CD4-positive, alpha-beta T cell treated with Interleukin-21 for 1 hour (primary cell): ENCODE results near the gene CD47.

Source experiments
- DNase-seq: peaks from one replicate; pipeline ENCODE4 v3.0.0-alpha.2; 2020

Gene CD47

DNA sequence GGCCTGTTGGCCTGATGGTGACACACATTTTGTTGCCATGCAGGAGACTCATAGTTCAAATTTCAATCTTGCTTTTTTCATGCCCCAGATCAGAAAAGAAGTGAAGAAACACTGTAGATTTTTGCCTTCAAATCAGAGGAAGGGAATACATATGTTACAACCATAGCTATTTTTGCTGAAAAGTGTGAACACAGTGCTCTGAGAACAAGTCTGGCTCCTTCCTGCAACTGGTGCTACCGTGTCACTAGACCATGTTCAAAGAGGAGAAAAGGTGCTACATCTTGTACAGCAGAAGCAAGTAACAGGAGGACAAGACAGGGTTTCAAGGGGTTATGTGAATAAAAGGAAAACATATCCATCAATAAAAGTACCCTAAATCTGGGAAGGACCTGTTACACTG, 44.6 kb downstream of the CD47 start:
- no peak for DNase-seq

DNA sequence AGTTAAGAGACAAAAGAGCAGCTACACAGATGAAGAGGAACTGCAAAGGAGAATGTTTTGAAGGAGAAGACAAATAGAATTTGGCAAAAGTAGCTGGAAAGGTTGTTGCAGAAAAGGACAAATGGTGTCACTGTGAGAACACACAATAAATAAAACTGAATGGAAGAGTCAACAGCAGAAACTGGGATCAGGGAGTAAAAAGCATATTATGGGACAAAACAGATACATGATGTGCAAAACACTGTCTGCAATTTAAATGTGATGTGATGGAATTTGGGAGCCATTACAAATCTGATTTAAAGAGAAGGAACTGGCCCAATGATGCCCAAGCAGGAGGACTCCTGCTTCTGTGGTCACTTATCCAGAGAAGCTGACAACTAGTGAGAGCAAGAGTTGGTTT, 46.1 kb downstream of the CD47 start:
- DNase-seq: no peak

DNA sequence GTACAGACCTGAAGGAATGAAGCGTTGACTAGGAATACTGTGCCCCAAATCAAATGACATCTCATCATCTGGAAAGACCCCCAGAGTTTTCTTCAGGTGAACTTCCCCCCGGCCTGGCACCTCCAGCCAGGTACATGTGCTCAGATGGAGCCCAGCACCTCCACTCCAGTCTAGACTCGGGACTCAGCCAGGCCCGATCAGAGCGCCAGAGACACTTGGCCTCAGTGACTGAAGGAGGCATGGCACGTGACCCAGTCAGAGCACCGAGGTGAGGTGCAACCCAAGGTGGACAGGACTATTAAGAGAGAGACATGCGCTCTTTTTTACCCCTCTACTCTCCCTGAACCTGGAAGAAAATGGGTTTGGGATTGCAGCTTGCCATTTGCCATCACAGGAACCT, 48.5 kb downstream of the CD47 start:
- no peak for DNase-seq

DNA sequence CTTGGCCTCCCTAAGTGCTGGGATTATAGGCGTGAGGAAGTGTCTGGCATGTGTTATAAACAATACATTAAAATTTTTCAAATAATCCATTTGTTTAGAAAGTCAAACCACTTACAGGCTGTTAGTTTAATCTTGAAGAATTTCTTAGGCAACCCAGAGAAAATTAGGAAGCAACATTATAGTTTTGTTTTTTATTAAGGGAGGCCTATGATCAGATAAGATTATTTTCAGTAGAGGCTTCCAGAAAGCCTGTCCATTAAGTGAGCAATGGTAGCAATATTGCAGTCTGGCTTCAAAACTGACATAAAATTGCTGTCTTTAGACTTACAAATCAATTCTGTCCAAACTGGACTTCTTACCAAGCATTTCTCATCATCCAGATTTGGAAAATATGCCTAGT, 49.6 kb downstream of the CD47 start:
- DNase-seq: no peak

DNA sequence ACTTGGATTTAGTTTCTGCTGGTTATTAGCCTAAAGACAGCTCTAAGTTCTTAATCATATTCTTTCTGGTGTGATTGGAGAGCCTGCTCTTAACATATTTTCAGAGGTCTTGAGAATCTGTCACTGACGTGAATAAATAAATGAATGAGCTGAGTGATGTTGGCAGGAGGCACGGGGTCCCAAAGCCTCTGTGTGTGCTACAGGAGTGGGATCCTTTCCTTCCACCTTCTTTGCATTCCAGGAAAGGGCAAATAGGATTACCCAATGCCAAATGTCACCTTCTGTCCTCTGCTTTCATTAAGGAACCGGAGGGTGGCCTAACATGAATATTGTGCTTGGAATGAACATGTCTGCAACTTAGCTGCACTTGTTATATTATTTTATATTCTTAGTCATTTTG, 53.1 kb downstream of the CD47 start:
- DNase-seq: no peak

DNA sequence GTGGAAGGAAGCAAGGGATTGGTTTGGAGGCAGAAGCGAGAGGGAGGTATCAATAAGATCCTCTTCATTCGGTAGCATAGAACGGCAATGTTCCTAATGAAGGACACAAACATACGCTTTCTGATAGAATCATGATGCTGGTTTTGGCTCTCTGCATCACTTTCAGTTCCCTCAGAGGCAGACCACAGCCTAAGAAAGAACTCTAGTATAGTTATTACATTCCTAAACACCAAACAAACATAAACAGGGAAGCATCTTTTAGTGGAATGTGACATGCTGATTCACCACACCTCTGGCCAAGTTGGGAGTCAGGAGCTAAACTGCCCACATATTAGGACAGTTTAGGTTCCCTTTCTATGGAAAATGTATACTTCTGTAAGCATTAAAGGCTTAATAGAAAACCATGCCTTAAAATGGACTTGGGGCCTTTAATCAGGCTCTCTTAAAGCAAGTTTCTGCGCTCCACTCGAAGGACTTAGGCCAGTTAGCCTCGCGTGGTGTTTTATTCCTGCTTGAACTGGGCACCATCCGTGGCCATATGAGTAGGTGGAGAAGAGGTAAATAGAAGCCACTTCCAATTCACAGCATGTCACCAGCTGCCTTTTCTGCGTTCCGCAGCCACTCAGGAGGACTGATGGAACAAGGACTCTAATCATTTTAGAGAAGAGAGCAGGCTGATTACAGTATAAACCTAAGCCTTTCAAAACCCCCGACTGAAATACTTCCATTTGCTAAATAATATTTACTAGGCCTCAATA, 53.7 kb downstream of the CD47 start:
- DNase-seq: no peak

DNA sequence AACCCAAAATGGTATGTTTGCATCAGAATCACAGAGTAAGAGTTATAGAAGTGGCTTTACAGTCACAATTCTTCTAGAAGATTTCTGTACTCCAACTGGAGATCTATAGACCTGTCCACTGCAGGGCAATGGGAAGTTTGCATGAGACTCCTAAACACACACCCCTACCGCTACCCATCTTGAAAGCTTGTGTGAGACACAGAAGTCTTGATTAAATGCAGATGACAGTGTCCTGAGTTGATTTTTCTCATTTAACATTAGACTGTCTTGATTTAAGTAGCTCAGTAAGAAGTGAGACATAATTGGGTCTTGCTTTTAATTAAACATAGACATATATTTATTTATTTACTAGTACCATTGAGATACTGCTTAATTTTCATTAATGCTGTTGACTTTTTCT, 54.4 kb downstream of the CD47 start:
- DNase-seq: no peak

DNA sequence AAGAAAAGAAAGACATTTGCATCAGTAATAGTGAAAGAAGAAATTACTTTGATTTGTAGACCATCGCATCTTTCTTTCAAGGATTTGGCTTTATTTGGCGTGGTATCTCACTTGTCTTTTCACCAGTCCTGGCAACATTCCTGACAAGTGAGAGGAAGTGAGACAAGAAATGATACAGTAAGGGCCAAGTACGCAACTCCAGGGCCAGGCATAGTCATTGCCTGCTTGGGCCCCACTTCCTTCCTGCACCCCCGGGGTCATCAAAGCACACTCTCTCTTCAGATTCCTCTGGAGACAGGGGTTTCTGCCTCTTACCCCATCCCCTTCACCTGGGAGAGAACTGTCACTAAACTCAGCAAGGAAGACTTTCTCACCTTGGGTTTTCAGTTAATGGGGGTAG, 55.1 kb downstream of the CD47 start:
- no peak for DNase-seq

DNA sequence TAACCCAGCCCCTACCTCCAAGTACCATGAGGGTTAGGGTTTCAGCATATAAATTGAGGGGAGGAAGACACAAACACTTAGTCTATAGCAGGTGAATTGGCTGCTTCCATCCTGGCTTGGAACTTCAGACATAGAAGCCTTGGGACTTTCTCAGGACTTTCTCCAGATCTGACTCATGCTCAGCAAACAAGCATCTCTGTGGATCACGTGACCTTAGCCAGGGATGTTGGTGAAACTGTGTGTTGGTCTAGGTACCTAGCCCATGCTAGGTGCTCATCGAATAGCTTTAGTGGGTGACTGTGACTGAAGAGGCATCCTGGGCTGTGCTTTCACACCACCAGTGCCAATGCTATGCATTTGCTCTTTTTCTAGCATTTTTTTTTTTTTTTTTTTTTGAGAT, 58.9 kb downstream of the CD47 start:
- no peak for DNase-seq

DNA sequence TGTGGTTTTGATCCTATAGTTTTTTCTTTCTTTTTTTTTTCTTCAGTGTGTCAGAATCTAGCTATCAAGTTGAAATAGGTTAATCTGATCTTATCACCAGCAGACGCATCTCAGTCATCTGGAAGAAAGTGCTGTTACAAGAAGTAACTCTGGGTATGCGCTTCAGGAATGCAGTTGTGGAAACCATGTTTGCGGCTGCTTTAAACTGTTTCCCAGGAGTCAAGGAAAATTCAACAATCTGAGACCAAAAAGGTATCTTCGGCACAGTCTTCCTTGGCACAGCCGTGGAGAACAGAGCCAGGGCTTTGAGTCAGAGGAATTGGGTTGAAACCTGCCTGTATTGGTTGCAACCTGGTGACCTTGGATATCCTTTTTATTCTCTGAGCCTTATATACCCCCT, 59.9 kb downstream of the CD47 start:
- DNase-seq: no peak

DNA sequence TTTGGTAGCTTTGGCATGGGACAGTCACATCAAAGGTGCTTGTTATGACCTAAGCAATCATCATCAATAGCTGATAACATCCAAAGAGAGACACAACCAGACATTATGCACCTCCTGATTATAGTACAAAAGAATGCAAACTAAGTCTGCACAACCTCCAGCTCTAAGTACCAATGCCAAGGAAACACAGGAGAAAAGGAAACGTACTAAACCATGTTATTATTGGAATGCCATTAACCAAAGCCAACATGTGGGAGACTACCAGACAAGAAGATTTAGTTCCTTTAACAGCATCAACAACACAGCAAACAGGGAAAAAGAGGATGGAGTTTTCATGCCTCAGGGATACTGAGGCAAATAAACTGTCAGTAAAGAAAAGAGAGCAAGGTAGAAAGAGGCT, 61.4 kb downstream of the CD47 start:
- no peak for DNase-seq

DNA sequence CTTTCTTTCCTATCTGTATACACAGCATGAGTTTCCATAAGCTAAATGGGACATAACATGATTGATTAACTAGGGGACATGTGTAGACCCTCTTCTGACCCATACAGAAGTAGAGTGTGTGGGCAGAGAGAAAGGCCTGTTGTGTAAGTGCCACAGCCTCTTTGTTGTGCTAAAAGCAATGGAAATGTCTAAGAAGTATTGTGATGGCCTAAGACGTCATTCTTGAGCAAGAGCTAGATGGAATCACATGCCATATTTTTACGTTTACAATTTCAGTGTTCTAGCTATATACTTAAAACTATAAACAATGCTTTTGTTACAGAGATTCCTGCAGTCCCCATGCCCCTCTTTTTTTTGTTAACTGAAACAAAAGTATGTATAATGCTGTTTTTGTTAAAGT, 61.9 kb downstream of the CD47 start:
- DNase-seq: no peak

DNA sequence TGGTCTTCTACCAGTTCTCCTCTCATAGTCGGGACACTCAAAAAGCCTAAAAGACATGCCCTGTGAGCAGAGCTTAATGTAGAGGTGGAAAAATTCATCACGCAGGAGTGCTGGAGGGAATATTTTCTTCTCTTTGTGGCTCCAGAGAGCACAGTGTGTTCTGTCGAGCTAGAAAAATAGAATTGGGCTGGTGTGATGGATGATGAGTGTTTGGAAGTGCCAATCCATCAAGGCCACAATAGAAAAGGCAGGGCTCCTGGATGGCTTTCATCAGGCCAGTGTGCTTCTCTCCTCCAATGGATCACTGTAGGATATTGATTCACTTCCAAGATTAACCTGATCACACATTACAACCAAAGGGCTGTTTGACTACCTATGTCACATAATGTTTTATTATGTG, 65.7 kb downstream of the CD47 start:
- no peak for DNase-seq

DNA sequence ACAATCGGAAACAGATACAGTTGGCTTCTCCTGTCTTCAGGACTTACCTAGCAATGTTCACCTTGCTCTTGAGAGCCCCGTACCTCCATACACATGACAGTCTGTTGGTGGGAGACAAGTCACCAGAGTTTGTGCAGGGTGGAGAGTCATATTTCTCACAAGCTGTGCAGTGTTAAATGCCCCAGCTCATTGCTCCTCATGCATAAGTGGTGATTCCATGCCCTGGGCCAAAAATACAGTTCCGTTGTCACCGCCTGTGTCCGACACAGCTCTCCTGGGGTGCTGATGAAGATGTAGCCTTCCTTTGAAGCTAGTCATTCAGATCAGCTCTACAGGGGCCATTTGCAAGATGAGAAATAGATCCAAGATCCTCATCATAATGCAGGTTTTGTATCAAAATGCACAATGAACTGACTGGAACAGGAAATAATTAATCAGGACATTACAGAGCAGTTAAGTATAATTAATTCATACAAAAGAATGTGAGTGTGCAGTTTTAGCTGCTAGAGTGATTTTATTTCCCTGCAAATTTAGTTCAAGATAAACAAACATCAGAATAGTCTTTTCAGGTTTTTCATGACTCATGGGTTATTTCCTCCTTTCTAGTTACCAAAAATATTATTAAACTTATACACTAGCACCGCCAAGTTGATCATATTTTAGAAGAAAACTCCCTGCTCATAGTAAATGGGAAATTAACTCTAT, 66.5 kb downstream of the CD47 start:
- no peak for DNase-seq

DNA sequence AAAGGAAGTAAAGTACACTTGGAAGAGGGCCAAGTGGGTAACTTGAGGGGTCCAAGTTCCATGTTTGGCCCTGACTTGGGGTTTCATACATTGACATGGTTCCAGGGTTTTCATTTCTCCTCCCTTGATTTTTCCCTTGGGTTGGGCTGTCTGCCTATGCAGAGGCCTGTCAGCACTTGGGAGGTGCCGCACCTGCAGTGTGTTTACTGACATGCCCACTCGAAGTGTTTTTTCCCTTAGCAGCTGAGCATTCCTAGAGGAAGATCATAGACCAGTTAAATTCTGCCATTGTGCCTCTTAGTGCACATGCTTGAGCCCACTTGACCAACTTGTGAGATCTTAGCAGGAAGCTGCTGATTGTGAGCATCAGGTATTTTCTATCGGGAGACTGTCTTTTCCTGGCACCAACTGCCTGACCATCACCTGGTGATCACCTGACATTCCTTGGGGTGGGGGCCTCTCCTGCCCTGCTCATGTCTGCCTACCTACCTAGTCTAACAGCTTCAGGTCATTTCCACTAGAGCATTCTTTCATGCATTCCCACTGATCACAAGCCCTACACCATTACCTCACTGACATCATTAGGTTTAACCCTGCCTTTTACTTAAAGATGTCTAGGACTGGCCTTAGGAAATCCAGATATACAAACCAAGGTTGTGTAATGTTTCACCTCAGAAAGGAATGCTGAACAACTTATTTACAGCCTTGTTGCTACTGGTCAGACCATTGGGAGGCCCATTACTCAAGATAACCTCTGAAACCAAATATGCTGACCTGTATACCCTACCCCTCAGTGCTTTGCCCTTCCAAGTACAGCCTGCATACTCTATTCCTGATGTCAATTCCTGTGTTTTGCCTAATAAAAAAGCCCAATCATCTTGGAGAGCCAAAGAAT, 68.3 kb downstream of the CD47 start:
- no peak for DNase-seq

DNA sequence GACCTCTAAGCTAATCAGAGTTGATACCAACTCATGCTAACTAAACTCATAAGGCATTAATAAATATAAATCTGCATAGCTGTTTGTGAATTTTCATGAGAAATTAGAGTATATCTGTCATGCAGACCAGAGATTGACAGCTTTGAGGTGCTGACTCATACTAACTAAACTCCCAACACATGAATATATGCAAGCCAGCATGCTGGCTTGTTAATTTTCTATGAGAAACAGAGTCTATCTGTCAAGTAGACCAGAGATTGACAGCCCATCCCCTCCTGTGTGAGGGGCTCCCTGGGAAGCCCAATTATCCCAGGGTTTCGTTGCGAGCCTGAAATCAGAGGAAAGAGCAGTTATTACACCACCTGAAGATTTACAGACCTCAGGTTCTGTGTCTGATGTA, 69.3 kb downstream of the CD47 start:
- DNase-seq: no peak

DNA sequence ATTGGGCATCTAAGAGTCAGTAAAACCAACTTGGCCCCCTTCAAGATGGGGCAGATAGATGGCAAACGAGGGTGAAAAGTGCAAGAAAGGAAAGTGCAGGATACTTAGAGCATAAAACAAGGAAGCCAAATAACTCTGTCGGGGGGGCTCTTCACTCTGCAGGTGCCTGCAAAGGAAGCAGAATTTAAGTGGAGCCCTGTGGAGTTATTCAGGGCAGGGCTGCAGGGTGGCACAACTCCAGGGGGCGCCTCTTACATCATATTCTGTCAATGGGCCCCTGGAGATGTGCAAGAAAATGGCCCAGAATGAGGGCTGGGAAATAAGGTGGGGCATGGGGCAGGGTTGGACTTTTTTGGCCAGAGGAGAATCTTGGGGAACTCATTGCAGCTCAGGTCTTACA, 69.7 kb downstream of the CD47 start:
- DNase-seq: no peak

DNA sequence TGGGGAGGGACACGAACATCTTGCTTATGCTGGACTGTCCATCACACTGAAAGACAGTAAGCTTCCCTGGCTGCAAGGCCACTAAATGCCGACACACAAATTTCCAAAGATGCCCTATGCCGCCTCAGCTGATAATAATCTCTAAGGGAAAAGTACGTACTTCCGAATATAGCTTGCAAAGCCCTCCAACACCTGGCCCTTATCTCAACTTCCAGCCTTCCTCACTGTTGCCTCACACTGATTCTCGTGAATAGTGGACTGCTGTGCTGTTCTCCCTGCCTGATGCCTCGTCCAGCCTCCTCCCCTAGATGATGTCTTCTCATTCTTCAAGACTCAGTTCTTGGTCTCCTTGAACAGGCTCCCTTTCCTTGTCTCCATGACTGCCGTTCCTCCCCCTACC, 72.3 kb downstream of the CD47 start:
- no peak for DNase-seq

DNA sequence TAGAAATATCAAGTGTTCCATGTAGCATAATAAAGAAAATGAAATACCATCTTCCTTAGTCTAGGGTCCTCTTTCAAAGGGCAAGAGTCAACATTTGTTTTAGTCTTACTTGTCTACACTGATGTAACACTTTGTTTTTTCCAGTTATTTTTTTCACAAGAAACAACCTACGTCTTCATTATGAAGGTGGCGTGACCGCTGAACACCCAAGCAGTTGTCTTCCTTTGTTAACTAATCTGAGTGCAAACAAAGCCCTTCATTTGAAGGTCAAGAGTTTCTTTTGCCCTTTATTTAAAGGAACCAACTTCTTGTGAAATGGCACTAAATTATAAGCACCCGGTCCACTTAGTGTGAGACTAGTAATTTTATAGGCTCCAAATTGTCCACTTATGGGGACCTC, 73.2 kb downstream of the CD47 start:
- no peak for DNase-seq

DNA sequence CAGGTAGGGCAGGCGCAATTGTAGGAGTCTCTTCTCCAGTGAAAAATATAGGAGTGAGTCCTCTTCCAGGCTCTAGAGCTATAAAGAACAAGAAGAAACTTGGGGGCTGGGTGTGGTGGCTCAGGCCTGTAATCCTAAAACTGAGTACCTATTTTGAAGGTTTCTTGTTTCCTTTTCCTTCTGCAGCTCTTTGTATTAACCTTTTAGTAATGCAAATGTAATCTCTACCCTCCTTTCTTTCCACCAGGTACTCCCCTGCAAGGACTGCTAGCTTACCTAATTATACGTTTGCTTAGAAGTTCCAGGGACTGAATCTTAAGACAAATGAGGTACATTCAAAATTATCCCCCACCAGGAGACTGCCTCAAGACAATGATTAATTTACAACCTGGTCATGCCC, 75.9 kb downstream of the CD47 start:
- no peak for DNase-seq

DNA sequence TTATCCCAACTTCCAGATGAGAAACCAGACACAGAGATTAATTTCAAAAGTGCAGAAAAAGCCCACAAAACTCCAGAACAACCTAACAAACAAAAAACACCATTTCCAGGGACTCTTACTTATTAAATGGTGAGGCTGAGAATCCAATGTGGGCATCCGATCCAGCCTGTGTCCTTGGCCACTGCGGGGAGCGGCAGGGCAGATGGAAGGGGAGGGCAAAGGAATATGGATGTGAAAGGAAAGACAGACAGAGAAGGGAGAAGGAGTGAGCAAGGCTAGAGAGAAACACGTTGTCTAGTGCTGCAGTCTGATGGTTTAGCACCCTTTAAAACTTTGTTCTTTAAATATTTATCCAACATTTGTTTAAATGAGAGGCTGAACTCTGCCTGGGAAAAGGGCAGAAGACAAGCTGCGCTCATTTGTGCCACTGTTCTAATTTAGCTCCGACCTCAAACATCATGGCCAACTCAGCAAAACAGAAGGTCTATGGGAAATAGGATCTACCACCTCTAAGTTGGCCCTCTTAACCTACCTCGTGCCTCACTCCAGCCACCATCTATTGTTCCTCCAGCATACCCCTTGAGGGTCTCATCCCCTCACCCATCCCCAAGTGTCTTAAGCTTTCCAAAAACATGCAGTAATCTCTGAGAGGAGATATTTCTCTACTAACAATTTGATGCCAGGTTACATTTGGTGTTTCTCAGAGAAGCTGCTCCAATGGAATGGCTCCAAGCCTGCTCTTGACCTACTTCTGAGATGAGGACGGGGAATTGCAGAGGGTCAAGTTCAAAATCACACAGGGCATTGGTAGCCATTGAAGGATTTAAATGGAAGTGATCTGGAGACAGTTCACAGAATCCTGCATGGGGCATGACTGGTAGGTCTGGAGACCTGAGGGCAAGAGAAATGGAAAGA, 77.4 kb downstream of the CD47 start:
- no peak for DNase-seq

DNA sequence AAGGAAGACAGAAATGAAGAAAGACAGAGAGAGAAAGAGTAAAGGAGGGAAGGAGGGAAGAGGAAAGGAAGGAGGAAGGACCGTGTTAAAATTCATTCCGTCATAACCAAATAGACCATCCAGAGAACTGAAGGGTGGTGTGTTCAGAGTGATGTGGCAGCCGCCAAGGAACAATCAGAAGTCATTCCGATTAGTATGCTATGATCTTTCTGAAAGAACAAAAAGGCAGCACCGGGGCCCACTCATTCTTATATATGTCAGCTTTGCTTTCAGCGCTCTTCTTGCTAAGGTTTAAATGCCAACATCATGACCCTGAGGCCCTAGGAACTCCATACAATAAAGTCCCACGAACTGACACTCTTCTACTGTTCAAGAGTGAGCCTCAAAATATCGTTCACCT, 78.5 kb downstream of the CD47 start:
- DNase-seq: no peak

DNA sequence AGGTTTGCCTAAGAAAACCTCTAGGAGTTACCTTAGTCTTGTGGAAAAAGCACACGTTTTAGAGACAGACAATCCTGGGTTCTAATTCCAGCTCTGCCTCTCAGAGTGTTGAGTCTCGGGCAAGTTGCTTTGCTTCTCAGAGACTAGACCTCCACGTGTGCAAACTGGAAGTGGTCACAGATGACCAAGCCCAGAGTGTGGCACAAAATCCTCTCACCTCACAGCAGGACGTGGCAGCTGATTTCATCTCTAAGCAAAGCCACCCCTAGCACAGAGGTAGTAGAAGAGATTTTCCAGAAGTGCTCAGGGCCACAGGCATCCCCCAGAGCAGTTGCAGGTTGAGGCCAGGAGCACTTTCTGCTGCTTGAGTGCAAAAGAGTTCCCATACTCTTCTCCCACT, 79.2 kb downstream of the CD47 start:
- no peak for DNase-seq
